Mesothelial cell of epicardium (in vitro differentiated cells): ENCODE data around the gene POLD1. TPM values are rescaled to one million over a fixed set of nuclear protein-coding genes. Genes with fewer than 3 reads are reported as not detected.
"Not testable (repeated sequence)": the region's sequence is repeated elsewhere in the genome, so short reads cannot be mapped to it uniquely, and the experiment has no call there.

Source experiments
- DNase-seq, 2 experiments: peaks; one replicate each; pipeline ENCODE4 v3.0.0; 2021; ENCODE audit warnings: low spot score in 2 of 2; ENCODE audit not compliant: unreplicated experiment in 2 of 2
- H3K27ac Mint-ChIP-seq: 2 replicates; pipeline ENCODE4 v1.8.0; 2021; ENCODE audit warnings: mixed read lengths
- H3K27me3 Mint-ChIP-seq: 2 replicates; pipeline ENCODE4 v1.8.0; 2021; ENCODE audit warnings: low read depth, mixed read lengths
- H3K36me3 Mint-ChIP-seq: 2 replicates; pipeline ENCODE4 v1.8.0; 2021; ENCODE audit warnings: mixed read lengths
- H3K4me1 Mint-ChIP-seq: 2 replicates; pipeline ENCODE4 v1.8.0; 2021; ENCODE audit warnings: mixed read lengths
- H3K4me3 Mint-ChIP-seq: 2 replicates; pipeline ENCODE4 v1.8.0; 2021; ENCODE audit warnings: mild to moderate bottlenecking, moderate library complexity, mixed read lengths
- H3K9me3 Mint-ChIP-seq: 2 replicates; pipeline ENCODE4 v1.8.0; 2021; ENCODE audit warnings: mixed read lengths
- total RNA-seq: library from RNA; stranded (reverse); gene quantifications from 3 replicates; pipeline ENCODE4 v1.2.1, GENCODE V29; 2021
- TF ChIP-seq, protein P1 (sequence below): fragments of 200-600 bp; sonication (generic); IDR thresholded peaks from one replicate; pipeline ENCODE4 v1.5.0; 2021; ENCODE audit warnings: antibody characterized with exemption; ENCODE audit not compliant: unreplicated experiment

Gene POLD1
- total RNA-seq = 58.4 to 60.6 TPM (median 60.3 TPM) in 3 replicates

GRCh38 chr19:50383852-50384684 lies at the start of gene POLD1:
POLD1 (plus strand) TSS chr19:50384347; CDS start chr19:50398852, 14,505 bp downstream.
- TF ChIP-seq, protein P1, sequence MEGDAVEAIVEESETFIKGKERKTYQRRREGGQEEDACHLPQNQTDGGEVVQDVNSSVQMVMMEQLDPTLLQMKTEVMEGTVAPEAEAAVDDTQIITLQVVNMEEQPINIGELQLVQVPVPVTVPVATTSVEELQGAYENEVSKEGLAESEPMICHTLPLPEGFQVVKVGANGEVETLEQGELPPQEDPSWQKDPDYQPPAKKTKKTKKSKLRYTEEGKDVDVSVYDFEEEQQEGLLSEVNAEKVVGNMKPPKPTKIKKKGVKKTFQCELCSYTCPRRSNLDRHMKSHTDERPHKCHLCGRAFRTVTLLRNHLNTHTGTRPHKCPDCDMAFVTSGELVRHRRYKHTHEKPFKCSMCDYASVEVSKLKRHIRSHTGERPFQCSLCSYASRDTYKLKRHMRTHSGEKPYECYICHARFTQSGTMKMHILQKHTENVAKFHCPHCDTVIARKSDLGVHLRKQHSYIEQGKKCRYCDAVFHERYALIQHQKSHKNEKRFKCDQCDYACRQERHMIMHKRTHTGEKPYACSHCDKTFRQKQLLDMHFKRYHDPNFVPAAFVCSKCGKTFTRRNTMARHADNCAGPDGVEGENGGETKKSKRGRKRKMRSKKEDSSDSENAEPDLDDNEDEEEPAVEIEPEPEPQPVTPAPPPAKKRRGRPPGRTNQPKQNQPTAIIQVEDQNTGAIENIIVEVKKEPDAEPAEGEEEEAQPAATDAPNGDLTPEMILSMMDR = no peak
- H3K27ac Mint-ChIP-seq = peak within 1 kb of the TSS; percentile 91
- no peaks in the 10 kb centered on the region for H3K9me3 Mint-ChIP-seq
- peaks cover 22% of the 10 kb centered on the region for H3K4me1 Mint-ChIP-seq
- H3K36me3 Mint-ChIP-seq = peaks cover 15% of the 10 kb centered on the region
- no peaks in the 10 kb centered on the region for H3K27me3 Mint-ChIP-seq
- H3K4me3 Mint-ChIP-seq = peak within 1 kb of the TSS; percentile 86
- DNase-seq = peak; percentile 98 to 99

- H3K4me1 Mint-ChIP-seq = peaks cover 27% of the 10 kb centered on the region
- H3K9me3 Mint-ChIP-seq = peaks cover 18% of the 10 kb centered on the region
- TF ChIP-seq, protein P1 = no peak
- H3K27ac Mint-ChIP-seq = no peak overlapping the region
- H3K4me3 Mint-ChIP-seq = peak overlapping the region; percentile 20
- peaks cover 18% of the 10 kb centered on the region for H3K27me3 Mint-ChIP-seq
- H3K36me3 Mint-ChIP-seq = peaks cover 23% of the 10 kb centered on the region
- DNase-seq = no peak
These were observed 49.3 kb upstream of the POLD1 start for GRCh38 chr19:50334741-50335421.

GRCh38 chr19:50337031-50337430 lies 47.1 kb upstream of the POLD1 start:
- not testable (repeated sequence) for H3K27me3 Mint-ChIP-seq, DNase-seq

DNA sequence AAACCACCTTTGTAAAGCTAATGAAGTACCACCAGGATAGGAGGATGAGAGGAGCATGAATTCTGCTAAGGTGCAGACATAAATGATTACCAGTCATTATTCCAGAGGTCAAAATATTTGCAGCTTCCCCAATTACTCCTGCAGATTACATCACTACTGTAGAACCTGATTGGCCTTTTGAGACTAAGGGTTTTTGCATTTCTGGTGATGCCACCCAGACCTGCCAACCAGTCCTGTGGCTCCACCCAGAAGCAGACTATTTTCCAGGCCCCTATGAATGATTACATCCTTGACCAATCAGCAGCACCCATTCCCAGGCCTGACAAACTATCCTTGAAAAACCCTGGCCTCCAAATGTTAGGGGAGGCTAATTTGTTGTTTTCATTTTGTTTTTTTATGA lies 43.8 kb upstream of the POLD1 start:
- no peak for DNase-seq
- Mint-ChIP-seq H3K4me1 (no peaks in the 10 kb centered on the region), H3K27me3 (no peaks in the 10 kb centered on the region), H3K9me3 (peaks cover 29% of the 10 kb centered on the region), H3K36me3 (peaks cover 46% of the 10 kb centered on the region), H3K27ac (no peak overlapping the region), H3K4me3 (no peak overlapping the region)
- TF ChIP-seq, protein P1 = no peak

More at GRCh38 chr19:50337031-50337430, 47.1 kb upstream of the POLD1 start:
- not testable (repeated sequence) for H3K4me3 Mint-ChIP-seq, H3K27ac Mint-ChIP-seq
- H3K36me3 Mint-ChIP-seq = peaks cover 30% of the 10 kb centered on the region
- peaks cover 23% of the 10 kb centered on the region for H3K9me3 Mint-ChIP-seq
- H3K4me1 Mint-ChIP-seq = peaks cover 14% of the 10 kb centered on the region

GRCh38 chr19:50341091-50341564 lies 43.0 kb upstream of the POLD1 start:
- no peak overlapping the region for H3K4me3 Mint-ChIP-seq
- H3K4me1 Mint-ChIP-seq = no peaks in the 10 kb centered on the region
- TF ChIP-seq, protein P1 = no peak
- peaks cover 25% of the 10 kb centered on the region for H3K9me3 Mint-ChIP-seq
- no peak for DNase-seq
- no peak overlapping the region for H3K27ac Mint-ChIP-seq
- H3K36me3 Mint-ChIP-seq = peaks cover 48% of the 10 kb centered on the region
- H3K27me3 Mint-ChIP-seq = no peaks in the 10 kb centered on the region
